Type B pancreatic cell (in vitro differentiated cells): Measurements from ENCODE around the gene ADGRG3. TPM values are rescaled to one million over a fixed set of nuclear protein-coding genes. Genes with fewer than 3 reads are reported as not detected.

Source experiments
- DNase-seq: peaks from one replicate; pipeline ENCODE4 v3.0.0; 2021; ENCODE audit warnings: mixed read lengths; ENCODE audit not compliant: unreplicated experiment; ENCODE audit errors: extremely low spot score
- H3K27ac Mint-ChIP-seq: 2 replicates; pipeline ENCODE4 v1.8.0; 2021; ENCODE audit warnings: mild to moderate bottlenecking, mixed read lengths
- H3K27me3 Mint-ChIP-seq: 2 replicates; pipeline ENCODE4 v1.8.0; 2021; ENCODE audit warnings: mixed read lengths
- H3K36me3 Mint-ChIP-seq: 2 replicates; pipeline ENCODE4 v1.8.0; 2021; ENCODE audit warnings: mixed read lengths
- H3K4me1 Mint-ChIP-seq: one replicate; pipeline ENCODE4 v1.8.0; 2021; ENCODE audit warnings: mixed read lengths; ENCODE audit not compliant: unreplicated experiment
- H3K4me3 Mint-ChIP-seq: 2 replicates; pipeline ENCODE4 v1.8.0; 2021; ENCODE audit warnings: mild to moderate bottlenecking, mixed read lengths
- H3K9me3 Mint-ChIP-seq: 2 replicates; pipeline ENCODE4 v1.8.0; 2021; ENCODE audit warnings: mixed read lengths
- total RNA-seq: library from RNA; stranded (reverse); gene quantifications from 2 replicates; pipeline ENCODE4 v1.2.1, GENCODE V29; 2021; ENCODE audit warnings: low replicate concordance
- TF ChIP-seq, protein P1 (sequence below): fragments of 200-600 bp; sonication (generic); conservative IDR thresholded peaks from 2 replicates; pipeline ENCODE4 v1.5.0; 2021; ENCODE audit warnings: antibody characterized with exemption, mild to moderate bottlenecking

Gene ADGRG3
- total RNA-seq, 1 donor from 2014 or later: not detected

DNA sequence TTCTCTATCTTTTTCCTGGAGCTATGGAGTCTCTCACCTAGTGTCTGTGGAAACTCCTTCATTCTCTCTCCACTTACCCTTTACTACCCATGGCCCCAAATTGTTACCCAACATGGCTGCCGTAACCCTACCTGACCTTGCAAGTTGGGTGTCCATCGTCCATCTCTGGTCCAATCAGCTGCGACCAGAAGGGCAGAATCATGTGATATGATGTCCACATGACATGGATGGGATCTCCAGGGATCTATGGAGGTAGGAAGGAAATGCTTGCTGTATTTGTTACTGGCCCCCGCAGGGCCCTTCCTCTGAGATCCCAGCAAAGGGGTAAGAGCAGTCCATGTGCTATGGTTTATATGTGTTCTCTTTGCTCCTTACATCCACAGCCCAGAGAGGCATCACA is 18.5 kb downstream of the ADGRG3 start:
- H3K9me3 Mint-ChIP-seq: no peaks in the 10 kb centered on the region
- H3K27me3 Mint-ChIP-seq: no peaks in the 10 kb centered on the region
- no peak for DNase-seq
- H3K4me3 Mint-ChIP-seq: no peak overlapping the region
- no peaks in the 10 kb centered on the region for H3K36me3 Mint-ChIP-seq
- H3K27ac Mint-ChIP-seq: no peak overlapping the region
- TF ChIP-seq, protein P1, sequence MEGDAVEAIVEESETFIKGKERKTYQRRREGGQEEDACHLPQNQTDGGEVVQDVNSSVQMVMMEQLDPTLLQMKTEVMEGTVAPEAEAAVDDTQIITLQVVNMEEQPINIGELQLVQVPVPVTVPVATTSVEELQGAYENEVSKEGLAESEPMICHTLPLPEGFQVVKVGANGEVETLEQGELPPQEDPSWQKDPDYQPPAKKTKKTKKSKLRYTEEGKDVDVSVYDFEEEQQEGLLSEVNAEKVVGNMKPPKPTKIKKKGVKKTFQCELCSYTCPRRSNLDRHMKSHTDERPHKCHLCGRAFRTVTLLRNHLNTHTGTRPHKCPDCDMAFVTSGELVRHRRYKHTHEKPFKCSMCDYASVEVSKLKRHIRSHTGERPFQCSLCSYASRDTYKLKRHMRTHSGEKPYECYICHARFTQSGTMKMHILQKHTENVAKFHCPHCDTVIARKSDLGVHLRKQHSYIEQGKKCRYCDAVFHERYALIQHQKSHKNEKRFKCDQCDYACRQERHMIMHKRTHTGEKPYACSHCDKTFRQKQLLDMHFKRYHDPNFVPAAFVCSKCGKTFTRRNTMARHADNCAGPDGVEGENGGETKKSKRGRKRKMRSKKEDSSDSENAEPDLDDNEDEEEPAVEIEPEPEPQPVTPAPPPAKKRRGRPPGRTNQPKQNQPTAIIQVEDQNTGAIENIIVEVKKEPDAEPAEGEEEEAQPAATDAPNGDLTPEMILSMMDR: no peak
- H3K4me1 Mint-ChIP-seq: peaks cover 20% of the 10 kb centered on the region

DNA sequence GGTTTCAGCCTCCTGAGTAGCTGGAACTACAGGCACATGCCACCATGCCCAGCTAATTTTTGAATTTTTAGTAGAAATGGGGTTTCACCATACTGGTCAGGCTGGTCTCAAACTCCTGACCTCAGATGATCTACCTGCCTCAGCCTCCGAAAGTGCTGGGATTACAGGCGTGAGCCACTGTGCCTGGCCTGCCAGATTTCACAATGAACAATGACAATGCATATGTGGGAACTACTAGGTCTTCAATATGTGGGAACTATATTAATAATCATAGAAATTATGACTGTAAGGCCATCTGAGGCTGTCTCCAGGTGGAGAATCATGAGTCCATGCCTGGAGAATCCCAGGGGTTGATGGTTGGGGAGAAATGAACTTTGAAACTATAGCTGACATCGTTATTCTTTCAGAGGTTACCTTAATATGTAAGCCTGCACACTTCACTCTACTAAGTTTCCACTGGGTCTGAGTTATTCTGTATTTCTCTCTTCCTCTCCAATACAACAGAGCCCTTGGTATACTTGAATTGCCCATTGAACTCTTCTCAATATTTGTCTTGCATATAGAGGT is 19.3 kb downstream of the ADGRG3 start:
- Mint-ChIP-seq H3K36me3 (no peaks in the 10 kb centered on the region), H3K9me3 (no peaks in the 10 kb centered on the region), H3K4me1 (peaks cover 20% of the 10 kb centered on the region), H3K4me3 (no peak overlapping the region), H3K27ac (no peak overlapping the region), H3K27me3 (no peaks in the 10 kb centered on the region)
- TF ChIP-seq, protein P1: no peak
- no peak for DNase-seq

DNA sequence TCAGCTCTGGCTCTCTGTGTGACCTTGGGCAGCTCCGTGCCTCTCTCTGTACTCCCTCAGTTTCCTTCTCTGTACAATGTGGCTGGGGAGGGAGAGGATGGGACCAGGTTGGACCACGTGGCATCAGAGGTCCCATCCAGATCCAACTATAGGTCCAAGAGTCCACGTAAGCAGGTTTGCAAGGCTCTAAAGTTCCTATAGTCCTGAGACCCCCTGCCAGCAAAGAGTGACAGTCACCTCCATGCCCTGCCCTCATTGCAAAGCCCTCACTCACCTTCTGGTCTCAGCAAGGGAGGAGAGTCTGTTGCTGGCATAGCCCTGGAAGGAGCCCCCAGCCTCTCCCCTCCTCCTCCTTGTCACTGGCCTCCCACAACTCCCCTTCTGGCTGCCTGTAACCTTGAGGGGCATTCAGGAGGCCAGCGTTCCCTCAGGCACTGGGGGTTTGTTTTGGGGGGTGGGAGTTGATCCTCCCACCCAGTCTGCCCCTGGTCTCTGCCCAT is 20.4 kb downstream of the ADGRG3 start:
- Mint-ChIP-seq H3K27me3 (no peaks in the 10 kb centered on the region), H3K4me3 (no peak overlapping the region), H3K4me1 (peaks cover 13% of the 10 kb centered on the region), H3K27ac (no peak overlapping the region), H3K9me3 (no peaks in the 10 kb centered on the region), H3K36me3 (no peaks in the 10 kb centered on the region)
- no peak for DNase-seq
- TF ChIP-seq, protein P1: no peak

DNA sequence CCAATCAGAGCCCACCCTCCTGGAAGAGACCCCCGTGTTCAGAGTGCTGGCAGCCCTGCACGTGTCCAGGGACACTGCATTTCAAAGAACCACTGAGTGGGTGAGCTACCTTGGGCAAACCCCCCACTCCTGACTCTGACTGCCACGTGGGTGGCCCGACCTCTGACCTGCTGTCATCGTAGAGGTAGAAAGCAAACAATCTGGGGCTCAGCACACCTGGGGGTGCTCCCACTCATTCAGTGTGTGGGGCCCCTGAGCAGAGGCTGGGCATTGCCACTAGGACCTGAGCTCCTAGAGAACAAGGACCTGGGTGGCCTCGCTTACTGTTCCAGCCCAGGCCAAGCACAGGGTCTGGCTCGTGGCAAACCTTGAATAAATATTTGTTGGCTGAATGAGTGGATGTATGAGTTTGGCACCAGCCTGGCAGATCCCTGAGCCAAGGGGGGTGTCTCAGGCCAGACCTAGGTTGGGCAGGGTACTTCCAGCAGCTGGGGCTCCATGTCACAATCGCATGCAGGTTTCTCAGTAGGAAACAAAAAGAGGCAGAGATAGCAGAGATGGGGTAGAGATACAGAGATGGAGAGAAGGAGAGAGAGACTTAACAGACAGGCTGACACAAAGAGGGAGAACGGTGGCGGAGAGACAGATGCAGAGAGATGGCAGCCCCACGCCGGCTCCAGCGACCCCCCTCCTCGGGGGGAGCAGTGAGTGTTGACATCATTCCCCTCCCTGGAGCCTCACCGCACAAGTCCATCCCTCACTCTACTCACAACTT is 21.1 kb downstream of the ADGRG3 start:
- H3K36me3 Mint-ChIP-seq: no peaks in the 10 kb centered on the region
- H3K27me3 Mint-ChIP-seq: no peaks in the 10 kb centered on the region
- TF ChIP-seq, protein P1: no peak
- no peak overlapping the region for H3K4me3 Mint-ChIP-seq
- H3K9me3 Mint-ChIP-seq: no peaks in the 10 kb centered on the region
- peaks cover 13% of the 10 kb centered on the region for H3K4me1 Mint-ChIP-seq
- no peak for DNase-seq
- H3K27ac Mint-ChIP-seq: no peak overlapping the region

DNA sequence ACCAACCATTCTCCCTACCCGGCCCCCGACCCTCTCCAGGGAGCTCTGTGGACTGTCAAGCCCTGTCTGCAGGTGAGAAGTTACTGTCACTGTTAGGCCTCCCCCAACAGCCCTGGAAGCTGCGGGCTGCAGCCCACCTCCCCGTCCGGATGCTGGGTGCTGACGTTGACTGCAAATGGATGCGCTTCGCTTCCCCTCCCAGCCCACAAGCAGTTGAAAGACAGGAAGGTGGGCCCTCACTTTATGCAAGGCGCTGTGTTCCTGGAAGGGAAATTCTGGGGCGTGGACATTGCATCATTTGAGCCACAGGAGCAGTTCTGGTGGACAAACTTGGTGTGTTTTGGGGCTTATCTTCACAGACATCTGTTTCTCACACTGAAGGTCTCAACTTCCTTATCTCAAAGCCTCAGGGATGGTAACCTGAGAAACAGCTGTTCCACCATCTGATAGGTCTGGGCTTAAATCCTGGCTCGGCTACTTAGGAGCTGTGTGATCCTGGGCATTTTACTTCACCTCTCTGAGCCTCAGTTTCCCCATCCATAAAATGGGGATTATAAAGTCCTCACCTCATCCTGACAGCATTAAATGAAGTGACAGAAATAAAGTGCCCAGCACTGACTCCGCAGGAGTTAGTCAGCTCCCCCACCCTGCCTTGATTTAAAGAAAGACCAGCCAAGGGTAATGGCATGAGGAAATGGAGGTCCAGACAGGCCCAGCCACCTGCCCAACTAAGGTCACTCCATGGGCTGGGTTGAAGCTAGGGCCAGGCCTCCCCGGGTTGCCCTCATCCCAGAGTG is 21.9 kb downstream of the ADGRG3 start:
- TF ChIP-seq, protein P1: no peak
- Mint-ChIP-seq H3K4me1 (peaks cover 21% of the 10 kb centered on the region), H3K9me3 (no peaks in the 10 kb centered on the region), H3K27ac (no peak overlapping the region), H3K27me3 (no peaks in the 10 kb centered on the region), H3K36me3 (no peaks in the 10 kb centered on the region), H3K4me3 (no peak overlapping the region)
- DNase-seq: no peak
